Duodenal mucosa (tissue), 2 donors: ENCODE results near the gene RIC3.

Experiments
- H3K27ac ChIP-seq: one replicate; pipeline ENCODE4 v1.7.0; 2013; ENCODE audit warnings: low read depth, low read length
- H3K27me3 ChIP-seq, 2 donors: one replicate each; pipeline ENCODE4 v1.7.0; 2013; ENCODE audit warnings: low read length in 2 of 2, control low read depth in 1 of 2; ENCODE audit not compliant: insufficient read depth in 2 of 2, control insufficient read depth in 1 of 2
- H3K36me3 ChIP-seq, 2 donors: one replicate each; pipeline ENCODE4 v1.7.0; 2013; ENCODE audit warnings: low read length in 2 of 2, control low read depth in 1 of 2; ENCODE audit not compliant: insufficient read depth in 2 of 2, control insufficient read depth in 1 of 2
- H3K4me1 ChIP-seq, 2 donors: one replicate each; pipeline ENCODE4 v1.7.0; 2013; ENCODE audit warnings: low read length in 2 of 2, control low read depth in 1 of 2; ENCODE audit not compliant: insufficient read depth in 2 of 2, control insufficient read depth in 1 of 2
- H3K4me3 ChIP-seq, 2 donors: one replicate each; pipeline ENCODE4 v1.7.0; 2013; ENCODE audit warnings: low read length in 2 of 2, low read depth in 1 of 2
- H3K9ac ChIP-seq, 2 donors: one replicate each; pipeline ENCODE4 v1.7.0; 2013; ENCODE audit warnings: low read length in 2 of 2, low read depth in 1 of 2
- H3K9me3 ChIP-seq, 2 donors: one replicate each; pipeline ENCODE4 v1.7.0; 2013; ENCODE audit warnings: low read length in 2 of 2, control low read depth in 1 of 2; ENCODE audit not compliant: control insufficient read depth in 1 of 2

Gene RIC3

GRCh38 chr11:8168485-8169257 is at the start of gene RIC3:
Gene RIC3 (minus strand): TSS chr11:8169025. CDS start chr11:8168989, 36 bp downstream.
- Histone ChIP-seq H3K9ac (peak within 1 kb of the TSS in 1 of 2 donors; percentile 13), H3K4me1 (peaks cover 0 to 8% of the 10 kb centered on the region in 2 donors), H3K36me3 (no peaks in the 10 kb centered on the region), H3K27me3 (peaks cover 22% of the 10 kb centered on the region in 2 donors), H3K4me3 (peak within 1 kb of the TSS; percentile 65 to 68), H3K27ac (no peak within 1 kb of the TSS), H3K9me3 (no peaks in the 10 kb centered on the region)

DNA sequence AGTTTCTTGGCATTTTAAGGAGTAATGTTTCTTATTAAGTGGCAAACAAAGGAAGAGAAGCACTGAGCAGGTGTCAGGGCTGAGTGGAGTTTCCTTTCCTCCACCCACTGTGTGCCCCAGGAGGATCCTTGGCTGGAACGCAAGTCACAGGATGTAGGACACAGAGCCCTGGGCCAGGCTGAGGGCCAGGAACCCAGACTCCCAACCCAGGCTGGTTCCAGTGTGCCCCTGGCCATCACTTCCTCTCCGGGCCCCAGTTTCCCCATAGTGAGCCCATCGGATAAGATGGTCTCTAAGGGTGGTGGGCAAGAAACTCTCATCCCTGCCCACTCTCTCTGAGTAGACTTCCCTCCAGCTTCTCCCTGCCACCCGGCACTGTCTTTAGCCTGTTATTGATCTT is 49.6 kb upstream of the RIC3 start:
- peaks cover 0 to 9% of the 10 kb centered on the region in 2 donors for H3K27me3 ChIP-seq
- no peaks in the 10 kb centered on the region for H3K9me3 ChIP-seq
- H3K27ac ChIP-seq, result no peak overlapping the region
- H3K36me3 ChIP-seq, result no peaks in the 10 kb centered on the region
- H3K4me3 ChIP-seq, result no peak overlapping the region
- H3K4me1 ChIP-seq, result no peaks in the 10 kb centered on the region
- no peak overlapping the region for H3K9ac ChIP-seq

DNA sequence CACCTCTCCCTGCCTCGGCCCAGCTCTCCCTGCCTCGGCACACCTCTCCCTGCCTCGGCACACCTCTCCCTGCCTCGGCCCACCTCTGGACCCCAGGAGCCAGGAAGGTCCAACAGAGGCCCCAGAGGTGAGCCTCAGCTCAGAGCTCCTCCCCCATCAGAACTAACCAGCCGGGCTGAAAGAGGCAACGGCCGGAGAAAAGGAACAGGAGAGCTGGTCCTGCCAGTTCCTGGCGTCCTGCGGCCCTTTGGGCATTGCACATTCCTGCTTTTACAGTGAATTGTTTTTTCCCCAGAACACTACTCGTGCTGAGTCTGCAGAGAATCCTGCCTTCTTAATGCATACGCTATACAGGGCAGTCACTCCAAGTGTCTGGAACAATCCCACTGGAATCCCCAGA is 49.1 kb upstream of the RIC3 start:
- Histone ChIP-seq H3K27ac (no peak overlapping the region), H3K36me3 (no peaks in the 10 kb centered on the region), H3K4me1 (no peaks in the 10 kb centered on the region), H3K9ac (no peak overlapping the region), H3K9me3 (no peaks in the 10 kb centered on the region), H3K27me3 (peaks cover 0 to 9% of the 10 kb centered on the region in 2 donors), H3K4me3 (no peak overlapping the region)

GRCh38 chr11:8217136-8217535 is 48.3 kb upstream of the RIC3 start:
- H3K27me3 ChIP-seq, result peaks cover 0 to 9% of the 10 kb centered on the region in 2 donors
- no peaks in the 10 kb centered on the region for H3K9me3 ChIP-seq

GRCh38 chr11:8213376-8213775 is 44.6 kb upstream of the RIC3 start:
- Histone ChIP-seq H3K27me3 (peaks cover 0 to 4% of the 10 kb centered on the region in 2 donors), H3K36me3 (no peaks in the 10 kb centered on the region), H3K4me1 (no peaks in the 10 kb centered on the region), H3K9me3 (no peaks in the 10 kb centered on the region), H3K9ac (no peak overlapping the region), H3K27ac (no peak overlapping the region), H3K4me3 (no peak overlapping the region)

More at GRCh38 chr11:8217136-8217535, 48.3 kb upstream of the RIC3 start:
- no peaks in the 10 kb centered on the region for H3K36me3 ChIP-seq
- no peak overlapping the region for H3K4me3 ChIP-seq
- no peak overlapping the region for H3K9ac ChIP-seq
- H3K4me1 ChIP-seq, result no peaks in the 10 kb centered on the region
- H3K27ac ChIP-seq, result no peak overlapping the region

- H3K4me3 ChIP-seq, result no peak overlapping the region
- H3K4me1 ChIP-seq, result peaks cover 0 to 14% of the 10 kb centered on the region in 2 donors
- no peak overlapping the region for H3K27ac ChIP-seq
- H3K9me3 ChIP-seq, result no peaks in the 10 kb centered on the region
- H3K27me3 ChIP-seq, result peaks cover 9 to 15% of the 10 kb centered on the region in 2 donors
- H3K36me3 ChIP-seq, result no peaks in the 10 kb centered on the region
- no peak overlapping the region for H3K9ac ChIP-seq
These were observed 40.5 kb upstream of the RIC3 start for GRCh38 chr11:8209208-8209807.

GRCh38 chr11:8207080-8208000 is 38.5 kb upstream of the RIC3 start:
- H3K9ac ChIP-seq, result no peak overlapping the region
- peaks cover 9 to 15% of the 10 kb centered on the region in 2 donors for H3K27me3 ChIP-seq
- H3K9me3 ChIP-seq, result no peaks in the 10 kb centered on the region
- peaks cover 0 to 14% of the 10 kb centered on the region in 2 donors for H3K4me1 ChIP-seq
- H3K27ac ChIP-seq, result no peak overlapping the region
- H3K4me3 ChIP-seq, result no peak overlapping the region
- no peaks in the 10 kb centered on the region for H3K36me3 ChIP-seq

DNA sequence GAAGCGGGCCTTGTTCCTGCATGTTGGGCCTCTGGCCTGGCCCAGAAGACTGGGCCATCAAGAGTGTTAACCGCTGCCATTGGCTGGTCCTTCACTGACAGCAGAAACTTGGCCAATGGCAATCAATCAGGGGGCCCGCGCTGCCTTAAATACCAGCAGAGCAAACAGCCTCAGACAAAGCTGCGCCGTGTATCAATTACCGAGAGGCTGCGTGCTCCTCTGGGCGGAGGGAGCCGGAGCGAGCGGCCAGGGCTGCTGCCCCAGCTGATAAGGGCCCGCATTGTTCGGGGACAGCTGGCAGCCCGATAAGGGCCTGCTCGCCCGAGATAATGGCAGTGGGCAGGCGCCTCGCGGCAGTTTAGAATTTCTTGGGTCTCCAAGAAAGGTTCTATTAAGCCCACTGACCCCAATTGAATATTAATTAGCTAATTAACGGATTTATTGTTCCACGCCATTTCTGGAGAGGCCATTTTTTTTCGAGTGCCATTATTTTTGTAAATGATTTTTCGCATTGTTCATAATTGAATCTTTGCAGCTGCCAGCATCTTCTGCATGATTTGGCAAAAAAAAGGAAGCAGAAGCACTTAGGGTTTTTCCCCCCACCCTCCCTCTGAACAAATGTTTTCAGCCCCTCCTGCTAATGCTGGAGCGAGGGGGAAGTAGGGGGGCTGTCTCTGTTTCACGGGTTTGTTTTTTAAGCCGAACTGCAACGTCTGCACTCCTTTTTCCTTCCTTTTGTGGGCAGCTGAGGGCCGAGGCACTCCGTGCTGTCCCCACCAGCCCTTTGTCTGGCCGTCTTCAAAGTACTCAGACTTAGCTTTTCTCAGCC is 37.6 kb upstream of the RIC3 start:
- H3K9ac ChIP-seq, result no peak overlapping the region
- H3K4me3 ChIP-seq, result no peak overlapping the region
- no peak overlapping the region for H3K27ac ChIP-seq

DNA sequence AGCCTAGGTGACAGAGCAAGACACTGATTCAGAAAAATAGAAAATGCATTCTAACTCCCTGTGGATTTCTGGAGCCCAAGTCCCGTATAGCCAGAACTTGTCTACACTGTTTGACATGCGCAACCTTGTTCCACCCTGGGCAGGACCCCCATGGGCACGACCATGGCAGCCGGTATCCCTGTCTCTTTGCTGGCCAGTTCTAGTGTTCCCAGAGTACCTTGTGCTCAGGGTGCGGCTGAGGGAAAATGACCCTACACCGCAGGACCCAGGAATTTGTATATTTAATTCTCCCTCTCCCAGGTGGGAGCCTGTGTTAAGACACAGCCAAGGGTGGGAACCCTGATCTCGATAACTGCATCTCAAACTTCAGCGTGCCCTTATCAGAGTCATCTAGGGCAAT is 36.7 kb upstream of the RIC3 start:
- Histone ChIP-seq H3K36me3 (no peaks in the 10 kb centered on the region), H3K4me3 (no peak overlapping the region), H3K27me3 (peaks cover 9 to 15% of the 10 kb centered on the region in 2 donors), H3K27ac (no peak overlapping the region), H3K4me1 (peaks cover 0 to 14% of the 10 kb centered on the region in 2 donors), H3K9ac (no peak overlapping the region), H3K9me3 (no peaks in the 10 kb centered on the region)

More for the DNA sequence above, 37.6 kb upstream of the RIC3 start:
- Histone ChIP-seq H3K4me1 (peaks cover 0 to 14% of the 10 kb centered on the region in 2 donors), H3K27me3 (peaks cover 9 to 15% of the 10 kb centered on the region in 2 donors), H3K36me3 (no peaks in the 10 kb centered on the region), H3K9me3 (no peaks in the 10 kb centered on the region)
